DND-41 (cell line): Measurements from ENCODE around the gene MDK.

ENCODE experiments used
- CTCF ChIP-seq: IDR thresholded peaks from 2 replicates; pipeline ENCODE4 v1.5.1; 2012; ENCODE audit warnings: borderline replicate concordance, low read length, moderate library complexity, mild to moderate bottlenecking; ENCODE audit not compliant: poor library complexity, severe bottlenecking; ENCODE audit errors: extremely low read depth
- EZH2 ChIP-seq: IDR thresholded peaks from 3 replicates; pipeline ENCODE4 v1.6.1; 2012; ENCODE audit warnings: borderline replicate concordance, low read depth, mild to moderate bottlenecking, moderate library complexity, low read length, inconsistent platforms; ENCODE audit not compliant: severe bottlenecking

DNA sequence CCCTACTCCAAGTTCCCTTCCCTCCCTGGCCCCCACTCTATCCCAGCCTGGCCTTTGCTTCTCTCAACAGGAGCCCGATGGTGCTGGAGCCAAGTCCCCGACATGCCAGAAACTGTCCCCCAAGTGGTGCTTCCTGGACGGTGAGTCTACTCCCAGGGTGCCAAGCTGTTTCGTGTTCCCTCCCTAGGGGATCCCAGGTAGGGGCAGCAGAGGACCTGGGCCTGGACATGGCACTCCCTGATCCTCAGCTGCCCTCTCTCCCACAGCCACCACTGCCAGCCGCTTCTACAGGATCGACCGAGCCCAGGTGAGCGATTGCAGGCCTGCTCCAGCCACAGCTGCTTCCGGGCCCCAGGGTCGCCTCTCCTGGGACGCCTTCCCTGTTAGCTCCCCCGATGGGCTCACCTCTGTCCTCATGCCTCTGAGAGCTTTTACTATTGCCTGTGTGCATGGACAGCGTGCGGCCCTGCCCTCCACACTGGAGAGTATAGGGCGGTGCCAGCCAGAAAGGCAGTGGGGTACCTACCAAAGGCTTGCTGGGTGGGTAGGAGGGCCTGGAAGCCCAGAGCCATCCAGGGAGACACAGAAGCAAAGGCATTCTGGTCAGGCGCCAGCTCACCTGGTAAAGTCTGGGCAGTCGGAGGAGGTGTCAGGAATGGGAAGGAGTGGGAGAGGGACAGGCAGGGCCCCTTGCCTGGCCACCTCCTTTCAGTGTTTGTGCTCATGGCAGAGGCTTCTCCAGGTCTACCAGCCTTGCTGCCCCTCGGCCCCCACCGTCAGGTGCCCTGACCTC, 5.0 kb upstream of the MDK start:
- TF ChIP-seq CTCF: no peak
- TF ChIP-seq EZH2: no peak
